OCI-LY7 (cell line): Measurements from ENCODE around the gene VEGFD. TPM values are rescaled to one million over a fixed set of nuclear protein-coding genes. Genes with fewer than 3 reads are reported as not detected.

Experiments used
- BruUV-seq: library from RNA; stranded (reverse); fragments of 400-500 nt; replicated peaks from 2 replicates; lab custom pipeline; 2021; lab: Mats Ljungman, UMichigan
- CTCF ChIA-PET: fragments of 300-600 bp; sonication (Branson Sonifier 250); formaldehyde crosslinking; loops from one replicate; lab custom pipeline; 2022; ENCODE audit warnings: antibody characterized with exemption; ENCODE audit not compliant: unreplicated experiment; lab: Charles Lee
- POLR2A ChIA-PET: fragments of 300-600 bp; sonication (Branson Sonifier 250); formaldehyde crosslinking; loops from one replicate; lab custom pipeline; 2022; ENCODE audit warnings: antibody characterized with exemption; lab: Charles Lee
- DNase-seq: peaks from one replicate; pipeline ENCODE4 v3.0.0-alpha.2; 2015; ENCODE audit warnings: low spot score
- H2AFZ ChIP-seq: fragments of 200-600 bp; sonication (generic), shearing (Covaris generic); 2 replicates; pipeline ENCODE4 v1.6.1; 2014; ENCODE audit warnings: mild to moderate bottlenecking, antibody characterized with exemption, low read length, moderate library complexity
- H3K27ac ChIP-seq: fragments of 200-600 bp; sonication (generic); 2 replicates; pipeline ENCODE4 v1.5.1; 2014; ENCODE audit warnings: mixed run types, low read depth, mild to moderate bottlenecking, moderate library complexity, low read length, inconsistent platforms; ENCODE audit not compliant: poor library complexity, severe bottlenecking
- H3K36me3 ChIP-seq: fragments of 200-600 bp; sonication (generic); 2 replicates; pipeline ENCODE4 v1.6.1; 2014; ENCODE audit warnings: mild to moderate bottlenecking, antibody characterized with exemption, low read length, moderate library complexity, mixed read lengths; ENCODE audit not compliant: insufficient read depth
- H3K4me1 ChIP-seq: fragments of 200-600 bp; sonication (generic); 2 replicates; pipeline ENCODE4 v1.5.1; 2014; ENCODE audit warnings: mild to moderate bottlenecking, low read length; ENCODE audit not compliant: insufficient read depth, poor library complexity, severe bottlenecking
- H3K4me2 ChIP-seq: fragments of 200-600 bp; sonication (generic); 2 replicates; pipeline ENCODE4 v1.6.1; 2014; ENCODE audit warnings: mild to moderate bottlenecking, low read length
- H3K4me3 ChIP-seq: fragments of 200-600 bp; sonication (generic); 2 replicates; pipeline ENCODE4 v1.5.1; 2014; ENCODE audit warnings: mild to moderate bottlenecking, low read depth, low read length; ENCODE audit not compliant: poor library complexity, severe bottlenecking
- H3K79me2 ChIP-seq: fragments of 200-600 bp; sonication (generic); 2 replicates; pipeline ENCODE4 v1.6.1; 2016; ENCODE audit warnings: low read depth, mild to moderate bottlenecking, low read length, moderate library complexity, mixed read lengths; ENCODE audit not compliant: insufficient read depth
- H3K9me2 ChIP-seq: fragments of 200-600 bp; sonication (generic); 2 replicates; pipeline ENCODE4 v1.6.1; 2016; ENCODE audit warnings: mild to moderate bottlenecking, low read length, mixed read lengths; ENCODE audit not compliant: insufficient read depth
- H3K9me3 ChIP-seq: fragments of 200-600 bp; sonication (generic); 2 replicates; pipeline ENCODE4 v1.6.1; 2014; ENCODE audit warnings: mild to moderate bottlenecking, mixed run types, low read length, mixed read lengths
- H4K20me1 ChIP-seq: fragments of 200-600 bp; sonication (generic); 2 replicates; pipeline ENCODE4 v1.6.1; 2014; ENCODE audit warnings: mild to moderate bottlenecking, antibody characterized with exemption, low read length, moderate library complexity, mixed read lengths; ENCODE audit not compliant: insufficient read depth
- EZH2phosphoT487 ChIP-seq: fragments of 200-600 bp; sonication (generic); IDR thresholded peaks from 2 replicates; pipeline ENCODE4 v1.6.1; 2018; ENCODE audit warnings: low read depth, borderline replicate concordance, mild to moderate bottlenecking, mixed run types, antibody characterized with exemption, low read length, moderate library complexity, mixed read lengths
- intact Hi-C: fragments of 100-400 bp; cut with micrococcal nuclease; formaldehyde crosslinking; loops from one replicate; pipeline ENCODE4 v1.10.0; 2022; ENCODE audit not compliant: unreplicated experiment
- total RNA-seq, 2 experiments: library from RNA; depleted of rRNA in 1 of 2; stranded (reverse); fragments of >200 nt in 1 of 2; shearing (Covaris generic) in 1 of 2; gene quantifications; 2 replicates each; pipeline ENCODE4 v1.2.3, GENCODE V29; 2014 to 2022
- TF ChIP-seq, protein P1 (sequence below): fragments of 200-600 bp; sonication (generic); conservative IDR thresholded peaks from 2 replicates; pipeline ENCODE4 v1.5.1; 2014; ENCODE audit warnings: mild to moderate bottlenecking, antibody characterized with exemption, low read length, moderate library complexity, mixed read lengths

The VEGFD gene
- total RNA-seq, 2 experiments from 2014 or later = not detected

DNA sequence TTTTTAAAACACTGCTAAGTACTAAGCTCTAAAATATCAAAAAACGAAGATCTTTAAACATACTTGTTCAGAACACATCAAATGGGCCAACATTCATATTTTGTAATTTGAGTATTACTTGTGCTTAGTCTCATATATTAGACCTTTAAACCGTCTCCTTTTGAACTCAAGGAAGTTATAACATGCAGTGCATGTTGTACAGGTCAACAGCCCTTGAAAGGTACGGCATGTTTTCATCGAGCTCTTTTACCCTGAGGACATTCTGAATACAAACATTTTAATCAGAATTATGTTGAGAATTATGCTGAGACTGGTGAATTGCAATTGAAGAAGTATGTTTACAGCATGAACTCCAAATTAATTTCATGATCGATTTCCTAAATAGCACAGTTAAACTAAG lies 61.7 kb downstream of the VEGFD start:
- Histone ChIP-seq H3K9me3 (no peaks in the 10 kb centered on the region), H3K27ac (no peak overlapping the region), H3K79me2 (no peaks in the 10 kb centered on the region), H3K36me3 (peaks cover 39% of the 10 kb centered on the region), H3K4me1 (no peaks in the 10 kb centered on the region), H3K4me2 (no peak overlapping the region), H4K20me1 (no peaks in the 10 kb centered on the region), H2AFZ (no peak overlapping the region), H3K9me2 (no peaks in the 10 kb centered on the region), H3K4me3 (no peak overlapping the region)
- no TSS peak for BruUV-seq
- TF ChIP-seq, protein P1, sequence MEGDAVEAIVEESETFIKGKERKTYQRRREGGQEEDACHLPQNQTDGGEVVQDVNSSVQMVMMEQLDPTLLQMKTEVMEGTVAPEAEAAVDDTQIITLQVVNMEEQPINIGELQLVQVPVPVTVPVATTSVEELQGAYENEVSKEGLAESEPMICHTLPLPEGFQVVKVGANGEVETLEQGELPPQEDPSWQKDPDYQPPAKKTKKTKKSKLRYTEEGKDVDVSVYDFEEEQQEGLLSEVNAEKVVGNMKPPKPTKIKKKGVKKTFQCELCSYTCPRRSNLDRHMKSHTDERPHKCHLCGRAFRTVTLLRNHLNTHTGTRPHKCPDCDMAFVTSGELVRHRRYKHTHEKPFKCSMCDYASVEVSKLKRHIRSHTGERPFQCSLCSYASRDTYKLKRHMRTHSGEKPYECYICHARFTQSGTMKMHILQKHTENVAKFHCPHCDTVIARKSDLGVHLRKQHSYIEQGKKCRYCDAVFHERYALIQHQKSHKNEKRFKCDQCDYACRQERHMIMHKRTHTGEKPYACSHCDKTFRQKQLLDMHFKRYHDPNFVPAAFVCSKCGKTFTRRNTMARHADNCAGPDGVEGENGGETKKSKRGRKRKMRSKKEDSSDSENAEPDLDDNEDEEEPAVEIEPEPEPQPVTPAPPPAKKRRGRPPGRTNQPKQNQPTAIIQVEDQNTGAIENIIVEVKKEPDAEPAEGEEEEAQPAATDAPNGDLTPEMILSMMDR = no peak
- no peak for TF ChIP-seq EZH2phosphoT487
- POLR2A ChIA-PET = interaction anchor here (0.8 kb wide), 1 partner anchor 14 kb away, joined by 3 read pairs; no protein-coding TSS in a partner anchor
- intact Hi-C loops = no loop called here
- DNase-seq = no peak
- CTCF ChIA-PET = no interaction called here

DNA sequence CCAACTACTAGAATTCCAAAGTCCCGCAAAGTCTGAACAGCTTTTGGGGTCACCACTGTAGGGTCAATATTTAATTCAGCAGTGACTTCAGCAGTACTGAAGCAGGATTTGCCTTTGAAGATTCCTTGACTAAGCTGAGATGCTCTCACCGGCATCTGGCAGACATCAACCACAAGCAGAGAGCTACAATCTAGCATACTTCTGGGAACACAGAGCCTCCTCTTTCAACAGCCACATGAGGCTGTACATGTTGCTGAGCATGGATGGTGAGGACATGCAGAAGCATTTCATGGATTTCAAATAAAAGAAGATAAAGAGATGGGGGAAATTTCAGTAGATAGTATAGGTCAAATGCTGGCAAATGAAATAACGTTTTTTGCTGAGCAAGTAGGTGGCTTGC lies 62.1 kb downstream of the VEGFD start:
- Histone ChIP-seq H3K4me1 (no peaks in the 10 kb centered on the region), H3K36me3 (peaks cover 39% of the 10 kb centered on the region), H3K79me2 (no peaks in the 10 kb centered on the region), H4K20me1 (no peaks in the 10 kb centered on the region), H3K9me3 (no peaks in the 10 kb centered on the region), H3K4me2 (no peak overlapping the region), H3K27ac (no peak overlapping the region), H3K9me2 (no peaks in the 10 kb centered on the region), H2AFZ (no peak overlapping the region), H3K4me3 (no peak overlapping the region)
- no peak for DNase-seq
- TF ChIP-seq, protein P1 = no peak
- no peak for TF ChIP-seq EZH2phosphoT487
- intact Hi-C loops = no loop called here
- ChIA-PET POLR2A (interaction anchor here (0.8 kb wide), 1 partner anchor 14 kb away, joined by 3 read pairs; no protein-coding TSS in a partner anchor), CTCF (no interaction called here)
- BruUV-seq = no TSS peak

DNA sequence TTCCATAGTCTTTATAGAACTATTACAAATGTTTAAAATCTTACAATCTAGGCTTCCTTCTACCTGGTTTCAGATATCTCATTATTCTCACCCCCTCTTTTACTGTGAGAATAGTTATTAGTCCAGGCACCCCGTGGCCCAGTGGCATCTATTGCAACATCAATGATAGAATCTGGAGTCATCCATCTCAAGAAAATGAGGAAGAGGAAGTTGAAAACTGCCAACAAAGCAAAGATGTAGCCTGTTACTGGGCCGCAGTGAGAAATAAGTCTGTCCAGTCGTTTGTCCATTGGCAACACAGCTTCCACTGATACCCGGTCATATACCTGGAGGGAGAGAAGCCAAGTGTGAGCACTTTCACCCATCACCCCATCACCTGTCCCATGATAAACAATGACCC lies 62.8 kb downstream of the VEGFD start:
- Histone ChIP-seq H3K27ac (no peak overlapping the region), H3K4me2 (no peak overlapping the region), H3K4me3 (no peak overlapping the region), H3K36me3 (peaks cover 39% of the 10 kb centered on the region), H2AFZ (no peak overlapping the region), H3K9me2 (no peaks in the 10 kb centered on the region), H3K9me3 (no peaks in the 10 kb centered on the region), H3K79me2 (no peaks in the 10 kb centered on the region), H3K4me1 (no peaks in the 10 kb centered on the region), H4K20me1 (no peaks in the 10 kb centered on the region)
- TF ChIP-seq, protein P1 = no peak
- no peak for TF ChIP-seq EZH2phosphoT487
- no peak for DNase-seq
- intact Hi-C loops = no loop called here
- CTCF ChIA-PET = no interaction called here
- BruUV-seq = no TSS peak
- POLR2A ChIA-PET = no interaction called here
